IMR-90 (cell line): Measurements from ENCODE around the gene CHST8. TPM values are rescaled to one million over a fixed set of nuclear protein-coding genes. Genes with fewer than 3 reads are reported as not detected.

Source experiments
- ATAC-seq: fragments of 200-7000 bp; cut with Tn5 transposase; 2 replicates; pipeline ENCODE4 v1.9.1; 2020; ENCODE audit warnings: low read depth, mild to moderate bottlenecking, moderate library complexity
- BruUV-seq: library from RNA; stranded (reverse); fragments of 400-500 nt; replicated peaks from 2 replicates; lab custom pipeline; 2021; lab: Mats Ljungman, UMichigan
- CTCF ChIA-PET: fragments of 300-600 bp; formaldehyde crosslinking; extraction: SDS; loops from one replicate; lab custom pipeline; 2021; ENCODE audit warnings: antibody characterized with exemption; lab: Yijun Ruan, JAX
- POLR2A ChIA-PET: fragments of 300-600 bp; sonication (Branson Sonifier 250); formaldehyde crosslinking; loops from one replicate; lab custom pipeline; 2022; ENCODE audit warnings: antibody characterized with exemption; ENCODE audit not compliant: unreplicated experiment; lab: Charles Lee
- DNase-seq: peaks from one replicate; pipeline ENCODE4 v3.0.0; 2013
- H2AFZ ChIP-seq: replicated peaks from 2 replicates; pipeline ENCODE3; 2013; ENCODE audit warnings: low read length, mild to moderate bottlenecking; ENCODE audit not compliant: poor library complexity
- H2AK5ac ChIP-seq: 2 replicates; pipeline ENCODE4 v1.6.1; 2013; ENCODE audit warnings: low read depth, low read length, inconsistent platforms
- H2AK9ac ChIP-seq: replicated peaks from 2 replicates; pipeline ENCODE3; 2013; ENCODE audit warnings: mild to moderate bottlenecking, low read depth, low read length, moderate library complexity; ENCODE audit not compliant: poor library complexity
- H2BK120ac ChIP-seq: 2 replicates; pipeline ENCODE4 v1.6.1; 2013; ENCODE audit warnings: low read depth, low read length, inconsistent platforms
- H2BK15ac ChIP-seq: 3 replicates; pipeline ENCODE4 v1.6.1; 2013; ENCODE audit warnings: low read depth, low read length, inconsistent platforms
- H2BK20ac ChIP-seq: 2 replicates; pipeline ENCODE4 v1.6.1; 2013; ENCODE audit warnings: low read depth, mild to moderate bottlenecking, inconsistent platforms, low read length, moderate library complexity
- H2BK5ac ChIP-seq: 2 replicates; pipeline ENCODE4 v1.6.1; 2013; ENCODE audit warnings: mild to moderate bottlenecking, low read depth, low read length, inconsistent platforms; ENCODE audit not compliant: poor library complexity, severe bottlenecking
- H3K14ac ChIP-seq: replicated peaks from 2 replicates; pipeline ENCODE4 v1.6.1; 2013; ENCODE audit warnings: low read depth, low read length, inconsistent platforms
- H3K18ac ChIP-seq: 2 replicates; pipeline ENCODE4 v1.6.1; 2013; ENCODE audit warnings: low read depth, low read length, control low read depth
- H3K23ac ChIP-seq: 2 replicates; pipeline ENCODE4 v1.6.1; 2013; ENCODE audit warnings: low read depth, low read length, inconsistent platforms
- H3K27ac ChIP-seq: 2 replicates; pipeline ENCODE4 v1.5.1; 2013; ENCODE audit warnings: mild to moderate bottlenecking, control low read depth, low read length; ENCODE audit not compliant: insufficient read depth
- H3K27me3 ChIP-seq: 2 replicates; pipeline ENCODE4 v1.6.1; 2013; ENCODE audit warnings: low read length; ENCODE audit not compliant: control insufficient read depth, insufficient read depth
- H3K36me3 ChIP-seq: 2 replicates; pipeline ENCODE4 v1.6.1; 2013; ENCODE audit warnings: low read length, mixed read lengths; ENCODE audit not compliant: control insufficient read depth, insufficient read depth
- H3K4ac ChIP-seq: 2 replicates; pipeline ENCODE4 v1.6.1; 2013; ENCODE audit warnings: low read depth, low read length, inconsistent platforms
- H3K4me1 ChIP-seq: 2 replicates; pipeline ENCODE4 v1.6.1; 2013; ENCODE audit warnings: low read length, mixed read lengths; ENCODE audit not compliant: control insufficient read depth, insufficient read depth
- H3K4me2 ChIP-seq: 2 replicates; pipeline ENCODE4 v1.6.1; 2013; ENCODE audit warnings: low read depth, mild to moderate bottlenecking, control low read depth, low read length, moderate library complexity
- H3K4me3 ChIP-seq: 2 replicates; pipeline ENCODE4 v1.5.1; 2013; ENCODE audit warnings: low read depth, mild to moderate bottlenecking, control low read depth, low read length, moderate library complexity; ENCODE audit not compliant: insufficient read depth
- H3K56ac ChIP-seq: 2 replicates; pipeline ENCODE4 v1.6.1; 2013; ENCODE audit warnings: low read length, inconsistent platforms; ENCODE audit not compliant: insufficient read depth; ENCODE audit errors: extremely low read depth
- H3K79me1 ChIP-seq, 2 experiments: 2 replicates each; pipeline ENCODE4 v1.6.1; 2013; ENCODE audit warnings: low read length in 2 of 2, inconsistent platforms in 1 of 2, low read depth in 1 of 2
- H3K9ac ChIP-seq: 2 replicates; pipeline ENCODE4 v1.6.1; 2013; ENCODE audit warnings: low read depth, low read length, control low read depth
- H3K9me1 ChIP-seq: 2 replicates; pipeline ENCODE4 v1.6.1; 2013; ENCODE audit warnings: low read length, inconsistent platforms; ENCODE audit not compliant: insufficient read depth
- H3K9me3 ChIP-seq: 2 replicates; pipeline ENCODE4 v1.6.1; 2013; ENCODE audit warnings: low read length; ENCODE audit not compliant: control insufficient read depth, insufficient read depth
- H4K20me1 ChIP-seq: 2 replicates; pipeline ENCODE4 v1.6.1; 2013; ENCODE audit warnings: low read length, inconsistent platforms; ENCODE audit not compliant: insufficient read depth
- H4K5ac ChIP-seq: 2 replicates; pipeline ENCODE4 v1.6.1; 2013; ENCODE audit warnings: mild to moderate bottlenecking, low read depth, low read length, control low read depth
- H4K8ac ChIP-seq, 2 experiments: 2 replicates each; pipeline ENCODE4 v1.6.1; 2013; ENCODE audit warnings: low read depth in 2 of 2, low read length in 2 of 2, control low read depth in 1 of 2, inconsistent platforms in 1 of 2
- H4K91ac ChIP-seq: 2 replicates; pipeline ENCODE4 v1.6.1; 2013; ENCODE audit warnings: low read depth, low read length, inconsistent platforms; ENCODE audit not compliant: insufficient read depth
- FOS ChIP-seq: fragments of 150-350 bp; IDR thresholded peaks from 2 replicates; pipeline ENCODE4 v1.6.1; 2016; ENCODE audit warnings: low read depth, low read length
- POLR2A ChIP-seq: IDR thresholded peaks from 2 replicates; pipeline ENCODE4 v1.6.1; 2012; ENCODE audit warnings: mild to moderate bottlenecking, low read depth, low read length
- WGBS, 2 experiments: methylation state at CpG; one replicate each; pipeline versions ENCODE4 v1.1.5 to v1.1.7; 2013; ENCODE audit warnings: missing lambda C conversion rate in 2 of 2; ENCODE audit not compliant: insufficient read length in 1 of 2; ENCODE audit errors: extremely low coverage in 2 of 2; 5-methylcytosine and 5-hydroxymethylcytosine counted together
- dilution Hi-C: fragments of 300-500 bp; cut with HindIII; formaldehyde crosslinking; loops from one replicate; pipeline ENCODE4 v1.14.3; 2018; ENCODE audit warnings: low sequenced_read_pairs; ENCODE audit not compliant: unreplicated experiment
- in situ Hi-C: fragments of 300-500 bp; cut with MboI; formaldehyde crosslinking; loops from 3 replicates; pipeline ENCODE4 v1.14.3; 2019; ENCODE audit warnings: low sequenced_read_pairs, inconsistent platforms, mixed read lengths
- intact Hi-C: fragments of 100-400 bp; cut with micrococcal nuclease; formaldehyde crosslinking; loops from 2 replicates; pipeline ENCODE4 v1.10.0; 2022
- polyA plus RNA-seq, 3 experiments: library from polyadenylated mRNA; depleted of rRNA; stranded (reverse); fragments of >200 nt; gene quantifications; 2 replicates each; pipeline ENCODE4 v1.2.3, GENCODE V29; 2012; ENCODE audit warnings: low replicate concordance in 1 of 3
- total RNA-seq: library from RNA; depleted of rRNA; stranded (reverse); fragments of >200 nt; gene quantifications from 2 replicates; pipeline ENCODE4 v1.2.3, GENCODE V29; 2012

The CHST8 gene
- total and polyA plus RNA-seq, 2 of the 4 experiments (the other 2 are of a cell fraction), result not detected

DNA sequence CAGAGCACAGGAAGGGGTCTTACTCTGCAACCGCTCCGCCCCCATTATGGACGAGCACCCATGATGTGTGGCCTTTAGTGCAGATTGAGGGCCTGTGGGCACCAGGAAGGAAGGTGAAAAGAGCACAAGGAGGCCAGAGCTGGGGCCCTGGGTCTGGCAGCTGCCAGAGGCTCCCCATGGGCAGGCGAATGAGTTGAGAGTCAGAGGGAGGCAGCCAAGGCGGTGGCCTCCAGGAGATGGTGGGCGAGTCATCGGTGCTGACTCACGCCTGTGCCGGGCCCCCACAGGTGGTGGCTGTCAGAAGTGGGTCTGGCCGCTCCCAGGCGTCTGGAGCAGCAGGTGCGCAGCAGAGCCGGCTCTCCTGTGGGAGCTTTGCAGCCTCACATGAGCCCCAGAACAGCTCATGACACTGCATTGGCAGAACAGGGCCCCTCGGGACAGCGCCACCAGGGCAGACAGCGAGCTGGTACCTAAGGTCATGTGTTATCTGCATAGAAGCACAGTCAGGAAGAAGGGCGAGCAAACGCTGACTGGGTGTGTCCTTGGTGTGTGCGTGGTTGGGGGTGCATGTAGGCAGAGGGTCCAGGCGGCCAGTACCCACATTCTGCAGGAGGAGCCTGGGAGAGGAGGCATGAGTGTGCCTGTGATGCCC, 68.8 kb downstream of the CHST8 start:
- Histone ChIP-seq H2AFZ (no peak overlapping the region), H4K8ac (no peak overlapping the region), H3K27ac (no peak overlapping the region), H4K91ac (no peak overlapping the region), H2BK15ac (no peak overlapping the region), H3K27me3 (no peaks in the 10 kb centered on the region), H3K9ac (no peak overlapping the region), H3K56ac (no peak overlapping the region), H3K18ac (no peak overlapping the region), H3K4me1 (no peaks in the 10 kb centered on the region), H2AK5ac (no peak overlapping the region), H3K9me1 (no peaks in the 10 kb centered on the region), H2BK20ac (no peak overlapping the region), H3K23ac (no peak overlapping the region), H4K5ac (no peak overlapping the region), H2AK9ac (peak overlapping the region; percentile 50), H3K4me2 (no peak overlapping the region), H3K14ac (no peak overlapping the region), H4K20me1 (no peaks in the 10 kb centered on the region), H2BK5ac (no peak overlapping the region), H3K9me3 (no peaks in the 10 kb centered on the region), H3K79me1 (no peaks in the 10 kb centered on the region), H3K4ac (no peak overlapping the region), H3K36me3 (no peaks in the 10 kb centered on the region), H3K4me3 (no peak overlapping the region), H2BK120ac (no peak overlapping the region)
- ChIA-PET CTCF (no interaction called here), POLR2A (no interaction called here)
- no TSS peak for BruUV-seq
- ATAC-seq, result no peak
- WGBS, 2 experiments, result 84% methylated on average over 6 of the region's 20 CpGs; no CpG with 5 or more reads in 1 of the 2 experiments
- intact Hi-C loops (no loop called here), in situ Hi-C loops (no loop called here), dilution Hi-C loops (no loop called here)
- no peak for DNase-seq
- TF ChIP-seq FOS, result no peak
- TF ChIP-seq POLR2A, result no peak
